H54 (cell line): ENCODE results near the gene INTU.

Experiments used
- DNase-seq: peaks from one replicate; pipeline ENCODE4 v3.0.0; 2011; ENCODE audit warnings: low spot score, mixed read lengths; ENCODE audit not compliant: insufficient read length
- FAIRE-seq: peaks from 3 replicates; lab custom pipeline; 2011; peaks lifted over from hg19 to GRCh38; lab: Jason Lieb, UNC
- POLR2A ChIP-seq: IDR thresholded peaks from 2 replicates; pipeline ENCODE4 v1.6.1; 2011; ENCODE audit warnings: low read depth, mild to moderate bottlenecking, low read length

The INTU gene

DNA sequence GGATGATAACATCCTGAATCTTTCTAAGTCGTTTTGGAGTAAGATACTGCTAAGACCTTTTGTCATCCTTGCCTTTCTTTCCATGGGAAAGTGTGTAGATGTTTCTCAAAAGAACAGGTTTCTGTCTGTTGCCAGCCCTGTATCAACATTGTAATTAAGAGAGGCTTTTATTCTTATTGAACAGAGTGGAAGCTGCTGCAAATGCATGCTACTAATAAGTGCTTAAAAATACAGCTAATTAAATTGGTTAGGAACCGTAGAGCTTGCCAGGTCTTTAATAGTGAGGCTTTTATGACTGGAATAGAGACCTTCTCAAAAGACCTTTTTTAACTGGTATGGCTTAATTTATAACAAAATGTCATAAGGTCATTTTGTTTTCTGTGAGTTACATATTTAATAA, 34.4 kb downstream of the INTU start:
- FAIRE-seq (no peak), DNase-seq (no peak)
- no peak for TF ChIP-seq POLR2A

DNA sequence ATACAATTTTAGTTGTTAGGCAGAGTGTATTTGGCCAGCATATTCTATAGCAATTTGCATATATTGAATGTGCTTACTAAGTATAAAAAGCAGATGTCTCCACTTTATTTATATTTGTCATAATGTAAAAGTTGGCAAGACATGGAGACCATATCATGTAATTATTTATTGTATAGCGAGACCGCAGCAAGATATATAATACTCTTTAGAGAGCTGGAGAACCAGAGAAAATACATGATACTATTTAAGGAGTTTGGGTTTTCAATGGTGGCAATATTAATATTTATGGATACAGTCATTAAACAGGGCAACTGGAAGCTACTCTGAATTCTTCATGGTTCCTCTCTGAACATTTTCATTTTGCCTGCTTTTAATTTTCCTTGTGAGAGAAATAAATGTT, 35.0 kb downstream of the INTU start:
- no peak for TF ChIP-seq POLR2A
- FAIRE-seq (no peak), DNase-seq (no peak)

DNA sequence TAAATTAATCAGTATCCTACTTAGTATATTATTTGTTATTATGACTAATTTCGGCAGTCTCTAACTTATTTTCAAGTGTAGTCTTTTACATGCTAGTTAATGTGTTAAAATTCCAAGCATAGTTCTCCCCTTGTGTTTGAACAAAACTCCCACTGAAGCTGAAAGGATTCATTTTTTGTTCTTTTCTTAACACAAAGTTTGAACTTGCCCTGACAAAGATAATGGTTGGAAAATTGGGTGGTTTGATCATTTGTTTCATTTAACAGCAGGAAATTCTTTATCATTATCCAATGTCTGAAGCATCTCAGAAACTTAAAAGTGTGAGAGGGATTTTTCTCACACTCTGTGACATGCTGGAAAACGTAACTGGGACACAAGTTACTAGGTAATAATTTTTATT, 36.0 kb downstream of the INTU start:
- FAIRE-seq, result no peak
- TF ChIP-seq POLR2A, result no peak
- DNase-seq, result no peak

DNA sequence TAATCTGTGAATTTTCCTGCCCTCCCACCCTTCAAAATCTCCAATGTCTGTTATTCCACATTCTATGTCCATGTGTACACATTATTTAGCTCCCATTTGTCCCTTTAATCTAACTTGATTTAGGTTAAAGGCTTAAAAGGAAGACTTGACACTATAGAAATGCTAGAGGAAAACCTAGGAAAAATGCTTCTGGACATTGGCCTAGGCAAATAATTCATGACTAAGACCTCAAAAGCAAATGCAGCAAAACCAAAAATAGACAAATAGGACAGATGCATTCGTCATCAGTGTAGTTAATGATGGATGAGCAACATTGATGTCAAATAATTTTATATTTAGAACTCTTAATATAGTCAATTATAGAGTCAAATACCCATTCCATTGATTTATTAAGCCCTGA, 36.9 kb downstream of the INTU start:
- FAIRE-seq (no peak), DNase-seq (no peak)
- no peak for TF ChIP-seq POLR2A

DNA sequence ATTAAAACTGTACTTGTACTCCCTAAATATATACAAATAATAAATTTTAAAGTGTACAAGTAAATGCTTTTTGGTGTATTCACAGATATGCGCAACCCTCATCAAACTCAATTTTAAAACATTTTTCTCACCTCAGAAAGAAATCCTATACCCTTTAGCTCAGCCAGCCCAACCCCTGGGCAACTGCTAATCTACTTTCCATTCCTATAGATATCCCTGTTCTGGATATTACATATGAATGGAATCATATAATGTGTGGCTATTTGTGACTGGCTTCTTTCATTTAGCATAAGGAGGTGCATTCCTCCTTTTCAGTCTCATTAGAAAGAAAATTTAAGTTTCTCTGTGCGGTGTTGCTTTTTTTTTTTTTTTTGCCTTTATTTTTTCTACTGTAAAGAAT, 39.4 kb downstream of the INTU start:
- no peak for DNase-seq
- FAIRE-seq, result no peak
- TF ChIP-seq POLR2A, result no peak

DNA sequence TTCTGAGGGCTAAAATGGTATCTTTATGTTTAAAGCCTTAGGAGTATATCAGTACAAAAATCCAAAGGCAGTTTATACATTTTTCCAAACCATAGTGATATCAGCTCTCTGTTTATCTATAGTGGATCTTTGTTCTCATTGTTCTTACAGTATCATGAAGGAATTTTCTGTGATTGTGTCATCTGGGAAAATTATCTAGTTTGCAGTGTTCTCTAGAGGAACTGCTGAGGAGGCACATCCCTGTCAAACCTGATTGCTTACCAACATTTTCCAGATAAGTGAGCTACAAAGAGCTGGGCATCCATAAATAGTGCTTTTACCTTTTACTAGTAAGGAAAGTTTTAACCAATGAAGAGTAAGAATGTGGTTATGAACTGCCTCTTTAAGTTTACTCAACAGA, 52.5 kb downstream of the INTU start:
- FAIRE-seq (no peak), DNase-seq (no peak)
- no peak for TF ChIP-seq POLR2A

DNA sequence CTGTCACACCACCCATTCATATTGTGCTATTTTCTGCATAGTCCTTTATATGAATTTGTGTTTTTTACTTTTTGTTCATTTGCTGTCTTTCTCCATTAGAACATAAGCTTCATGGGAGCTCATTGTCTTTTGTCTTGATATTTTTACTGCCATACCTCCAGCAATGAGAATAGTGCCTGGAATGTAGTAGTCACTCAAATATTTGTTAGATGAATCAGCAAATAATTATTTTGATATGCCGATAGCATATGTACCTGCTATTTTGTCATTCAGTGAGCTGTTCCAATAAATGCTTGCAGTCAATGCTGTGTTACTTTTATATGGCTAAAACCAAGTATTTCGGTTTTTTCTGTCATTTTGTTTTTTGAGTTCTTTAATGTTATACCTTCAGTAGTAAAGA, 53.9 kb downstream of the INTU start:
- DNase-seq (no peak), FAIRE-seq (no peak)
- no peak for TF ChIP-seq POLR2A

DNA sequence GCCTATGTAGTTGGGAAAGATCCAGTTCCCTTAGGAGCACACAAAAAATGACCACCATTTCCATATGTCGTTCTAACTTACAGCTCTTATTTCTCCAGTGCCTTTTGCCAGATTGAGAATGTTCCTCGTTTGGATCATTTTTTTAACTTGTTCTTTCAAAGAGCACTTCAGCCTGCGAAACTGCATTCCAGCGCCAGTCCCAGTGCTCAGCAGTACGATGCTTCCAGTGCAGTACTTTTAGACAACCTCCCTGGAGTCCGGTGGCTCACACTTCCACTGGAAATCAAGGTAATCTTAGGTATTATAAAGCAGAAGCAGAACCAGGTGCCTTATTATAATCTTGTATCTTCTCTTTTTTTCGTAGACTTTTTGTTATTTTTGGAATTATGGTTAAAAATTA, 54.8 kb downstream of the INTU start:
- no peak for FAIRE-seq
- TF ChIP-seq POLR2A, result no peak

DNA sequence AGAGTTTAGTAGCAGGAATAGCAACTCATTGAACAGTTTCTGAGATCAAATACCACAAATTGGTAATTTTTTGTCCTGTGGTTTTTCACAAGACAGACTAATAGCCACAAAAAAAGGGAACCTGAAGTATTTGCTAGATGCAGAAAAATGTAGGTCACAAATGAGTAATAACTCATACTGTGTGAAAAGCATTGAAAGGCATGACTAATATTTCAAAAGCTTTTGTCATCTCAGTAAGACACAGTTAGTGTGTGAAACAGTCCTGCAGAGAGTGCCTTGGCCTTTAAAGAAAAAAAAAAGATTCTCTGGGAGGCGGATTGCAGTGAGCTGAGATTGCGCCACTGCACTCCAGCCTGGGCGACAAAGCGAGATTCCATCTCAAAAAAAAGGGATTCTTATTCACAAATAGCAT, 66.0 kb downstream of the INTU start:
- peak; percentile 8 for DNase-seq
- no peak for TF ChIP-seq POLR2A
- peak; percentile 85 for FAIRE-seq

More for the DNA sequence above, 54.8 kb downstream of the INTU start:
- no peak for DNase-seq

DNA sequence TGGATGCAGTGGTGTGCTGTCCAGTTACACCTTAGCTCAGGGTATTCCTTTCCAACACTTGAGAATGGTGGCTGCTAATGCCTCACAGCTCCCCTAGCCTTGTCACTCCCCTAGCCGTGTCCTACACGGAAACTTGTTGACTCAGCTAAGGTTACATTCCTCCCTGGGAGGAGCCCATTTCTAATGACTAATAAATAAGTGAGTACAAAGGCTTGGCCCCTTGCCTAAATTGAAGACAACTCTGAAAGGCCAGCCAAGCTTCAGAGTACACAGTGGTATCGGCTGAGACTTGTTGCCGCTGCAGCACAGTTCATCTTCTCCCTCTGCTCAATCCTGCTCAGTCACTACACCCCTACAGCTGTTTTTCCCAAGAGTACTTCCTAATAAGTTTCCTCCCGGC, 76.2 kb downstream of the INTU start:
- no peak for TF ChIP-seq POLR2A
- DNase-seq (peak; percentile 12), FAIRE-seq (peak; percentile 30)

DNA sequence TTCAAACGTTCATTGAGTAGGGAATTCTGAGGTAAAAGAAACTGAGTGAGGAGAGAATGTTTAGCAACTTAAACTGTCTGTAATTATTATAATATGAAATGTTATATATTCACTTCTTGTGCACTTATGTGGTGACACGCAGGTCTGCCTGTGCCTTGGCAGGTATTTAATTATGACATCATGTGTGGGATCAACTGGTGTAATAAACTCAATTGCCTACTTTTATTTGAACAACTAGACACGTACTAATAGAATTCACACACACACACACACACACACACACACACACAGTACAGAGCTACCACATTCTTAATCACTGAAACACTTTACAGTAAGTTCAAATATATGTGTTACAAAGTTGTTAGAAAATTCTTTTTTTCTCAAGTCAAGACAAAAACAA, 76.7 kb downstream of the INTU start:
- TF ChIP-seq POLR2A, result no peak
- no peak for DNase-seq
- FAIRE-seq, result no peak

DNA sequence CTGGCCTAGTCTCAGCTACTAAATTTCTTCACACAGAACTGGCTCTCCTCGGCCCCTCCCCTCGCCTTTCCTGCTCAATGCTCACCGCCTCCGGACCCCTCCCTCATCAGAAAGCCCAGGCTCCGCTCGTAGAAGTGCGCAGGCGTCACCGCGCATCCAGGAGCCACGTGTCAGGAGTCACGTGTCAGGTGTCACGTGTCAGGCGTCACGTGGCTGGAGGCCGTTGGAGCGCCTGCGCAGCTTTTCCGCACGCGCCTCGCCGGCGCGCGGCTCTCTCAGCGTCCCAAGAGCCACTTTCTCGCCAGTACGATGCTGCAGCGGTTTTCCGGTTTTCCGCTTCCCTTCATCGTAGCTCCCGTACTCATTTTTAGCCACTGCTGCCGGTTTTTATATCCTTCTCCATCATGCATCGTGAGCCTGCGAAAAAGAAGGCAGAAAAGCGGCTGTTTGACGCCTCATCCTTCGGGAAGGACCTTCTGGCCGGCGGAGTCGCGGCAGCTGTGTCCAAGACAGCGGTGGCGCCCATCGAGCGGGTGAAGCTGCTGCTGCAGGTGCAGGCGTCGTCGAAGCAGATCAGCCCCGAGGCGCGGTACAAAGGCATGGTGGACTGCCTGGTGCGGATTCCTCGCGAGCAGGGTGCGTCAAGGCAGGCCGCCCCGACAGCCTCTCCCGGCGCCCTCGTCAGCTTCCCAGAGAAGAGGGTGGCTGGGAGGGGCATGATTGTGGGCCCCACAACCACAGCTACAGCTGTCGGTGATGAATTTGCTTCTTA, 97.6 kb downstream of the INTU start, which contains the start of gene SLC25A31:
TSS of gene SLC25A31 (plus strand) at position 259 of the 772 bp plus-strand sequence. CDS start at position 405, 146 bp downstream.
- no peak for FAIRE-seq
- no peak for DNase-seq

DNA sequence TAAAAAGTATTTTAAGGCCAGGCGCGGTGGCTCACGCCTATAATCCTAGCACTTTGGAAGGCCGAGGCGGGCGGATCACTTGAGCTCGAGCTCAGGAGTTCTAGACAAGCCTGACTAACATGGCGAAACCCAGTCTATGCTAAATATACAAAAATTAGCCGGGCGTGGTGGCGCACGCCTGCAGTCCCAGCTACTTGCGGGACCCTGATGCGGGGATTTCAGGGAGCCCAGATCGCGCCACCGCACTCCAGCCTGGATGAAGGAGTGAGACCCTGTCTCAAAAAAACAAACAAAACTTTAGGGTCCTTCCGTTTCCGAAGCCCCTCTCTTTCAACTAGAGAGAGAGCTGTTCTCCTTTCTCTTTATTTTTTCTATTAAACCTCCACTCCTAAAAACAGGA, 98.6 kb downstream of the INTU start:
- TF ChIP-seq POLR2A, result no peak
- DNase-seq, result no peak
- FAIRE-seq, result no peak

More for the DNA sequence above, 97.6 kb downstream of the INTU start, which contains the start of gene SLC25A31:
- TF ChIP-seq POLR2A, result no peak

DNA sequence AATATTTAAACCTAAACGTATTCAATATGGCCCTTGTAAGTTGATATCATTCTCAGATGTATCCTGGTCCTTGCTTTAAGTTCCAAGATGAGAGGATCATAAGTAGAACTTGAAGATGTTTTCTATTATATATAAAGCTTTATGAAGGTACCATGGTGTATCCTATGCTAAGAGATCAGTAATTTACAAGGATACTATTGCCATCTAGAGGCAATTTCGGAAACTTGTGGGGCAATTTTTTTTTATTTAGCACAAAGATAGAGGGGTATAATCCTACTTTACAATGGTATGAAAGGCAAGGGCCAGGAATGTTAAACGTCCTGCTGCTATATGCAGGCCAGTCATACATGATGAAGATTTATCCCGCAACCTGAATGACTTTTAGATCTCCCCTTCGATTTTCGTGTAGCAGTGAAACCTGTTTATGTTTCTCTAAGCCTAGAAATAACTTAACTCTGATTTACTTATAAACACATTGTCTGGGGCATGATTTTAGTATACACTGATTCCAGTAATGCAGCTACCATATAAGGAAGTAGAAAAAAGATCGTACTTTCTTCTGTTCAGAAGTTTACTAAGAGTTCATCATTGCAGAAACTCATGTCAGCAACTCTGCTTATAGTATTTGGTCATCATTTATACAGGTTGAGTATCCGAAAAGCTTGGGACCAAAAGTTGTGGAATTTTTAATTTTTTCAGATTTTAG, 100.0 kb downstream of the INTU start:
- no peak for TF ChIP-seq POLR2A
- DNase-seq, result no peak
- no peak for FAIRE-seq
